Endothelial cell (in vitro differentiated cells): ENCODE results near the gene PIM3. TPM values are rescaled to one million over a fixed set of nuclear protein-coding genes. Genes with fewer than 3 reads are reported as not detected.
"Not testable (repeated sequence)": the region's sequence is repeated elsewhere in the genome, so short reads cannot be mapped to it uniquely, and the experiment has no call there.

Experiments
- DNase-seq: peaks from one replicate; pipeline ENCODE4 v3.0.0; 2021; ENCODE audit warnings: low spot score
- H3K27ac Mint-ChIP-seq: one replicate; pipeline ENCODE4 v1.8.0; 2021; ENCODE audit warnings: mixed read lengths, inconsistent platforms; ENCODE audit not compliant: unreplicated experiment
- H3K27me3 Mint-ChIP-seq: one replicate; pipeline ENCODE4 v1.8.0; 2021; ENCODE audit warnings: mild to moderate bottlenecking, moderate library complexity, mixed read lengths, inconsistent platforms; ENCODE audit not compliant: unreplicated experiment
- H3K36me3 Mint-ChIP-seq: one replicate; pipeline ENCODE4 v1.8.0; 2021; ENCODE audit warnings: mild to moderate bottlenecking, low read depth, mixed read lengths, inconsistent platforms; ENCODE audit not compliant: unreplicated experiment
- H3K4me1 Mint-ChIP-seq: one replicate; pipeline ENCODE4 v1.8.0; 2021; ENCODE audit warnings: mild to moderate bottlenecking, mixed read lengths, inconsistent platforms; ENCODE audit not compliant: unreplicated experiment
- H3K4me3 Mint-ChIP-seq: one replicate; pipeline ENCODE4 v1.8.0; 2021; ENCODE audit warnings: mild to moderate bottlenecking, mixed read lengths, inconsistent platforms; ENCODE audit not compliant: unreplicated experiment
- H3K9me3 Mint-ChIP-seq: one replicate; pipeline ENCODE4 v1.8.0; 2021; ENCODE audit warnings: mixed read lengths, inconsistent platforms; ENCODE audit not compliant: unreplicated experiment
- CTCF ChIP-seq: fragments of 200-600 bp; sonication (generic); IDR thresholded peaks from one replicate; pipeline ENCODE4 v1.5.0; 2021; ENCODE audit warnings: antibody characterized with exemption; ENCODE audit not compliant: unreplicated experiment
- total RNA-seq: library from RNA; stranded (reverse); fragmentation: NEBNext Ultra II Directional; extraction: Animal tissue kit (Norgen Biotek cat#: 25700); gene quantifications from one replicate; pipeline ENCODE4 v1.2.1, GENCODE V29; 2021; ENCODE audit not compliant: unreplicated experiment

The PIM3 gene
- total RNA-seq, 1 donor from 2014 or later = 112 TPM

DNA sequence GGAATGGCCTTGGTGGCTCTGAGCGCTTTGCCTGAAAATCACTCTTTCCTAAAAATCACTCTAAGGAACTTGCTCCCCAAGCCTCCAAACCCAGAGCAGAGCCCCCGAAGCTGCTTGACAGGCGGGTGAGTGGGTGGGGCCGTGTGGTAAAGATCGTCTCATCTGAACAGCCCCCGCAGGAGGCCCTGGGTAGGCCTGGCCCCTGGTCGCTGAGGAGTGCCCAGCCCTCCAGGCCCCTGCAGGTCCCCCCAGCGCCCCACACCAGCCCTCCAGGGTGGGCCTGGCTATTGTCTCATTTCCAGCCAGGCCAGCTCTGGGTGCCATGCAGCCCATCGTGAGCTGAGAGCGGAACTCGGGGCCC is 17.2 kb upstream of the PIM3 start:
- TF ChIP-seq CTCF = no peak
- Mint-ChIP-seq H3K9me3 (peaks cover 3% of the 10 kb centered on the region), H3K27me3 (peaks cover 5% of the 10 kb centered on the region), H3K4me1 (peaks cover 22% of the 10 kb centered on the region), H3K4me3 (no peak overlapping the region), H3K36me3 (no peaks in the 10 kb centered on the region), H3K27ac (no peak overlapping the region)
- no peak for DNase-seq

DNA sequence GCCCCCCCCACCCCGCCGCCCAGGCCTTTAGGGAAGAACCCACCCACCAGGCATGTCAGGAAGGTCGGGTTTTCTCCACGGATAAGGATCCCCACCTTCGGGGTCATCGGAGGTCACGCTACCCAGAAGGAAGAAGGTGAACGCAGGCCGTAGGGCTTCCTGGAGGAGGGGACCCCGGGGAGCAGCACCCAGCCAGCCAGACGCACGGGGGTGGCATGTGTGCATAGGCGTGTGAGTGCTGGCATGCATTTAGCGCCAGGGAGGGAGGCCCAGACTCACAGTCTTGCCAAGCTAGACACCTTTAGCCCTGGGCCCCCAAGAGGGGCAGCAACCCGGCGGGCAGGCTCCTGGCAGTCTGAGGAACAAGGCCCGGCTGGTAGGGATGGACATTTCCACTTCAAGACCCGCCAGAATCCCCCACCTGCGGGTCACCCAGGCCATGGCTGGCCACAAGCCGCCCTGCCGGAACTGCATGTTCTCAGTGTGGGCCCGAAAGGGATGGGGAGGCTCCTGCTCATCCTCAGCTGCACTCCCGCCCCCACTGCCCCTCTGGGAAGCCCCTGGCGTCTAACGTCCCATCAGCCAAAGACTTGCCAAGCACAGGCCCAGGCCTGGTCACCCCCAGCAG is 16.7 kb upstream of the PIM3 start:
- Mint-ChIP-seq H3K4me1 (peaks cover 18% of the 10 kb centered on the region), H3K27ac (no peak overlapping the region)

DNA sequence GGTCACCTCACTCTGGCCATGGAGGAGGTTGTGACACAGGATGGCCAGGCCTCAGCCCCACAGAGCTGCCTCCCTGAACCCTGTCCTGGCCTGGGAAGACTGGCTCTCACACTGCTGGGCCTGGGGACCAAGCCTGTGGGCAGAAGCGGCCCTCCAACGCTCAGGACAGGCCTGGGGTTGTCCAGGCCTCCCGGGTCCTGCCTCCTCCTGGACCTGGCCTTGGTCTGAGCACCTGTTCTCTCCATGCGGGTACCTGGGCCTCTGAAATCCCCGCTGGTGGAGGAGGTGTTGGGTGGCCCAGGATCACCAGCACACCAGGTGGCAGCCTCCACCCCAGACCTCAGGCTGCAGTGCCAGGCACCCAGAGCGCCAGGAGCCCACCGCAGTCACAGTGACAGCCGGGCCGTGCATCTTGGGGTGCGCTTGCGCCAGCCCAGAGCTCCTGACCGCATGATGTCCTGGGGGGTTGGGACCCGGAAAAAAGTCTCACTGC is 16.1 kb upstream of the PIM3 start:
- H3K9me3 Mint-ChIP-seq = peaks cover 3% of the 10 kb centered on the region

More for the DNA sequence above, 16.7 kb upstream of the PIM3 start:
- H3K36me3 Mint-ChIP-seq = no peaks in the 10 kb centered on the region
- peaks cover 3% of the 10 kb centered on the region for H3K27me3 Mint-ChIP-seq
- TF ChIP-seq CTCF = no peak
- no peak for DNase-seq
- H3K4me3 Mint-ChIP-seq = no peak overlapping the region
- H3K9me3 Mint-ChIP-seq = peaks cover 3% of the 10 kb centered on the region

DNA sequence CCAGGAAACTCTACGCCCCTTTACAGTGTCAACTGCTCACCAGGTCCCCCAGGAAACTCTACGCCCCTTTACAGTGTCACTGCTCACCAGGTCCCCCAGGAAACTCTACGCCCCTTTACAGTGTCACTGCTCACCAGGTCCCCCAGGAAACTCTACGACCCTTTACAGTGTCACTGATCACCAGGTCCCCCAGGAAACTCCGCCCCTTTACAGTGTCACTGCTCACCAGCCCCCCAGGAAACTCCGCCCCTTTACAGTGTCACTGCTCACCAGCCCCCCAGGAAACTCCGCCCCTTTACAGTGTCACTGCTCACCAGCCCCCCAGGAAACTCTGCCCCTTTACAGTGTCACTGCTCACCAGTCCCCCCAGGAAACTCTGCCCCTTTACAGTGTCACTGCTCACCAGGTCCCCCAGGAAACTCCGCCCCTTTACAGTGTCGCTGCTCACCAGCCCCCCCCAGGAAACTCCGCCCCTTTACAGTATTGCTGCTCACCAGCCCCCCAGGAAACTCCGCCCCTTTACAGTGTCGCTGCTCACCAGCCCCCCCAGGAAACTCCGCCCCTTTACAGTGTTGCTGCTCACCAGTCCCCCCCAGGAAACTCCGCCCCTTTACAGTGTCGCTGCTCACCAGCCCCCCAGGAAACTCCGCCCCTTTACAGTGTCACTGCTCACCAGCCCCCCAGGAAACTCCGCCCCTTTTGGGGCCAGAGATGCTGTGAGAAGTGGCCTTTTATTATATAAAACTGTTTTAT is 15.4 kb upstream of the PIM3 start:
- H3K4me1 Mint-ChIP-seq = peaks cover 11% of the 10 kb centered on the region
- not testable (repeated sequence) for H3K27ac Mint-ChIP-seq, DNase-seq, H3K9me3 Mint-ChIP-seq, H3K27me3 Mint-ChIP-seq, H3K4me3 Mint-ChIP-seq, H3K36me3 Mint-ChIP-seq

More for the DNA sequence above, 16.1 kb upstream of the PIM3 start:
- DNase-seq = no peak
- Mint-ChIP-seq H3K27ac (no peak overlapping the region), H3K4me3 (no peak overlapping the region), H3K36me3 (no peaks in the 10 kb centered on the region), H3K27me3 (peaks cover 3% of the 10 kb centered on the region), H3K4me1 (peaks cover 12% of the 10 kb centered on the region)
- TF ChIP-seq CTCF = no peak

- DNase-seq = no peak
- no peak overlapping the region for H3K4me3 Mint-ChIP-seq
Measured at GRCh38 chr22:49946612-49947295, 13.8 kb upstream of the PIM3 start.

More at GRCh38 chr22:49946612-49947295, 13.8 kb upstream of the PIM3 start:
- Mint-ChIP-seq H3K36me3 (no peaks in the 10 kb centered on the region), H3K9me3 (no peaks in the 10 kb centered on the region), H3K27ac (peak overlapping the region; percentile 48), H3K4me1 (peaks cover 9% of the 10 kb centered on the region), H3K27me3 (peaks cover 3% of the 10 kb centered on the region)
- TF ChIP-seq CTCF = no peak
